BE2C (cell line): ENCODE results near the gene BRSK2.

ENCODE experiments used
- DNase-seq: peaks from one replicate; pipeline ENCODE4 v3.0.0-alpha.2; 2020
- H3K27me3 ChIP-seq: fragments of 250-450 bp; sonication (Bioruptor Pico); 2 replicates; pipeline ENCODE4 v1.5.1; 2020; ENCODE audit warnings: mild to moderate bottlenecking
- H3K36me3 ChIP-seq: fragments of 250-450 bp; sonication (Bioruptor Pico); 2 replicates; pipeline ENCODE4 v1.5.1; 2020; ENCODE audit warnings: mild to moderate bottlenecking
- H3K4me1 ChIP-seq: fragments of 250-450 bp; sonication (Bioruptor Pico); 2 replicates; pipeline ENCODE4 v1.5.1; 2020
- H3K4me3 ChIP-seq: 2 replicates; pipeline ENCODE4 v1.5.1; 2011; ENCODE audit warnings: low read depth, low read length
- H3K9me3 ChIP-seq: fragments of 250-450 bp; sonication (Bioruptor Pico); 2 replicates; pipeline ENCODE4 v1.5.1; 2020
- TF ChIP-seq, protein P1 (sequence below): IDR thresholded peaks from 2 replicates; pipeline ENCODE4 v1.5.1; 2012; ENCODE audit warnings: mild to moderate bottlenecking, low read depth, low read length

Gene BRSK2

GRCh38 chr11:1450949-1451710, 61.4 kb downstream of the BRSK2 start:
- H3K36me3 ChIP-seq: no peaks in the 10 kb centered on the region
- no peak for DNase-seq
- no peaks in the 10 kb centered on the region for H3K27me3 ChIP-seq
- H3K4me1 ChIP-seq: no peaks in the 10 kb centered on the region
- no peaks in the 10 kb centered on the region for H3K9me3 ChIP-seq
- H3K4me3 ChIP-seq: no peak overlapping the region
- TF ChIP-seq, protein P1, sequence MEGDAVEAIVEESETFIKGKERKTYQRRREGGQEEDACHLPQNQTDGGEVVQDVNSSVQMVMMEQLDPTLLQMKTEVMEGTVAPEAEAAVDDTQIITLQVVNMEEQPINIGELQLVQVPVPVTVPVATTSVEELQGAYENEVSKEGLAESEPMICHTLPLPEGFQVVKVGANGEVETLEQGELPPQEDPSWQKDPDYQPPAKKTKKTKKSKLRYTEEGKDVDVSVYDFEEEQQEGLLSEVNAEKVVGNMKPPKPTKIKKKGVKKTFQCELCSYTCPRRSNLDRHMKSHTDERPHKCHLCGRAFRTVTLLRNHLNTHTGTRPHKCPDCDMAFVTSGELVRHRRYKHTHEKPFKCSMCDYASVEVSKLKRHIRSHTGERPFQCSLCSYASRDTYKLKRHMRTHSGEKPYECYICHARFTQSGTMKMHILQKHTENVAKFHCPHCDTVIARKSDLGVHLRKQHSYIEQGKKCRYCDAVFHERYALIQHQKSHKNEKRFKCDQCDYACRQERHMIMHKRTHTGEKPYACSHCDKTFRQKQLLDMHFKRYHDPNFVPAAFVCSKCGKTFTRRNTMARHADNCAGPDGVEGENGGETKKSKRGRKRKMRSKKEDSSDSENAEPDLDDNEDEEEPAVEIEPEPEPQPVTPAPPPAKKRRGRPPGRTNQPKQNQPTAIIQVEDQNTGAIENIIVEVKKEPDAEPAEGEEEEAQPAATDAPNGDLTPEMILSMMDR: no peak

DNA sequence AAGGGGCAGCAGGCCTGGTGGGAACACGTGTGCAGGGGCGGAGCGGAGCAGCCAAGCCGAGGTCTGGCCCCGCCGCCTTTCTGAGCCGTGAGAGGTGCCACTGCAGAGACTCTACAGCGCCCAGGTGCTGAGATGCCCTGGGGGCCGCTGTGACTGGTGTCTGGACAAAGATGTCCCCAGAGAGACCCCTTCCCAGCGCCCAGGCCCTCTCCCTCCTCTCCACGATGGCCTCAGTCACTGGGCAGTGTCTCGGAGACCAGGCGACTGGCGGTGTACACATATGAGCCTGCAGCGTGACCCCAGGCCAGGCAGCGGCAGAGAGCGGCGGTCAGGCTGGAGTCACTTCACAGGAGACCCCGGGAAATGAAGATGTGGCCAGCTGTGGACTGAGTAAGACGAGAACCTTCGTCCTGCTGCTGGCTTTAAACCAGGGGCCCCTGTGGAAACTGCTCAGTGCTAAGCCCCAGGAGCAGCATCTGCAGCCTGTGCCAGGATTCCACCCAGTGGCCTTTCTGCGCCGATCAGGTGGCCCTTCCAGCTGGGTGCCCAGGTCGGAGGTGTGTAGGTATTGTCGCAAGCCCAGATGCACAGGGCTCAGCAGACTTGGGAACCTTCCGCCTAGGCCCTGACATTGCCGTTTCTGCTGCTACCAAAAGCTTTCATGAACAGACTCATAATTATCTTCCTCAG, 62.2 kb downstream of the BRSK2 start:
- DNase-seq: no peak
- no peaks in the 10 kb centered on the region for H3K27me3 ChIP-seq
- H3K4me1 ChIP-seq: no peaks in the 10 kb centered on the region
- H3K9me3 ChIP-seq: no peaks in the 10 kb centered on the region
- no peaks in the 10 kb centered on the region for H3K36me3 ChIP-seq
- H3K4me3 ChIP-seq: no peak overlapping the region
- TF ChIP-seq, protein P1: no peak

- Histone ChIP-seq H3K4me1 (no peaks in the 10 kb centered on the region), H3K36me3 (no peaks in the 10 kb centered on the region), H3K4me3 (no peak overlapping the region), H3K27me3 (no peaks in the 10 kb centered on the region), H3K9me3 (no peaks in the 10 kb centered on the region)
- TF ChIP-seq, protein P1: no peak
- DNase-seq: no peak
These were observed 63.0 kb downstream of the BRSK2 start for GRCh38 chr11:1452744-1453143.

DNA sequence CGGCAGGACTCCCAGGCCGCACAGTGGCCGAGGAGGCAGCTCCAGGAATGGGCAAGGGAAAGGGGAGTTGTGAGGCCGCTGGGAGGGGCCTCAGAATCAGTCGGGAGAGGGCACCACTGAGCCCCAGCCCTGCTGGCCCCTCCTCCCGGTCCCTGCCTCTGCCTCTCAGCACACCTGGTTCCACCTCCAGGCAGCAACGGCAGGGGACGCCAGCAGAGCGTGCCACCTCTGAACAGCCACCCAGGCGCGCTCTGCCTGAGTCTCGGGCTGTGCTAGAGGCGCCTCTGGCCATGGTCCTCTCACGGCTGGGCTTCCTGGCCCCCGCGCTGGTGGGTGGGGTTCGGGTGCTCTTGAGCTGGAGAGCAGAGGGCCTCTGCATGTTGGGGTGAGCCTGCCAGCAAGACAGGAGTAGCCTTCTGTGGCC, 63.9 kb downstream of the BRSK2 start:
- TF ChIP-seq, protein P1: no peak
- no peaks in the 10 kb centered on the region for H3K36me3 ChIP-seq
- H3K4me1 ChIP-seq: no peaks in the 10 kb centered on the region
- no peak for DNase-seq
- H3K9me3 ChIP-seq: no peaks in the 10 kb centered on the region
- no peaks in the 10 kb centered on the region for H3K27me3 ChIP-seq
- H3K4me3 ChIP-seq: no peak overlapping the region

DNA sequence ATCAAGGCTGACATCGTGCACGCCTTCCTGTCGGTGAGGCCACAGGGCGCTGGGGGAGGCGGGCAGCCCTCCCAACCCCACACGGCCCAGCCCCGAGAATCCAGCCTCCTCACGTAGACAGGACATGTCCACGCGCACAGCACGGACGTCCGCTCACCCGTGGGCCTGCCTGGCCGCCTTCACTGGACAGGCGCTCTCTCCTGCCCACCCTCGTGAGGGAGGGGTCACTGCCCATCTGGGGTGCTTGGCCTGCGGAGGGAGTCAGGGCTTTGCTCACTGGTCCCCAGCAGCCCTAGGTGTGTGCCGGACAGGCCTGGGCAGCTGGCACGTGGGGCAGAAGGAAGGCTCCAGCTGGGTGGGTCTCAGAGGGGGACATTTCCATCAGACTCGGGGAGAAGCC, 64.8 kb downstream of the BRSK2 start:
- H3K27me3 ChIP-seq: no peaks in the 10 kb centered on the region
- H3K4me1 ChIP-seq: no peaks in the 10 kb centered on the region
- H3K36me3 ChIP-seq: no peaks in the 10 kb centered on the region
- no peaks in the 10 kb centered on the region for H3K9me3 ChIP-seq
- no peak for DNase-seq
- no peak overlapping the region for H3K4me3 ChIP-seq
- TF ChIP-seq, protein P1: no peak
